Chondrocyte (in vitro differentiated cells): ENCODE data around the gene MAD1L1. TPM values are rescaled to one million over a fixed set of nuclear protein-coding genes. Genes with fewer than 3 reads are reported as not detected.
"Not testable (repeated sequence)": the region's sequence is repeated elsewhere in the genome, so short reads cannot be mapped to it uniquely, and the experiment has no call there.

Experiments
- DNase-seq: peaks from one replicate; pipeline ENCODE4 v3.0.0; 2021; ENCODE audit warnings: mixed read lengths, low spot score
- H3K27ac Mint-ChIP-seq: one replicate; pipeline ENCODE4 v1.8.0; 2021; ENCODE audit warnings: mild to moderate bottlenecking, moderate library complexity, mixed read lengths; ENCODE audit not compliant: unreplicated experiment
- H3K27me3 Mint-ChIP-seq: 2 replicates; pipeline ENCODE4 v1.8.0; 2021; ENCODE audit warnings: low read depth, mixed read lengths
- H3K36me3 Mint-ChIP-seq: 2 replicates; pipeline ENCODE4 v1.8.0; 2021; ENCODE audit warnings: low read depth, mixed read lengths
- H3K4me1 Mint-ChIP-seq: 2 replicates; pipeline ENCODE4 v1.8.0; 2021; ENCODE audit warnings: low read depth, mild to moderate bottlenecking, mixed read lengths
- H3K4me3 Mint-ChIP-seq: one replicate; pipeline ENCODE4 v1.8.0; 2021; ENCODE audit warnings: mild to moderate bottlenecking, moderate library complexity, mixed read lengths; ENCODE audit not compliant: unreplicated experiment
- H3K9me3 Mint-ChIP-seq: 2 replicates; pipeline ENCODE4 v1.8.0; 2021; ENCODE audit warnings: low read depth, mixed read lengths
- total RNA-seq: library from RNA; stranded (reverse); gene quantifications from 3 replicates; pipeline ENCODE4 v1.2.1, GENCODE V29; 2021
- TF ChIP-seq, protein P1 (sequence below): fragments of 200-600 bp; sonication (generic); IDR thresholded peaks from 2 replicates; pipeline ENCODE4 v1.5.0; 2021; ENCODE audit warnings: antibody characterized with exemption, mild to moderate bottlenecking, moderate library complexity

Gene MAD1L1
- total RNA-seq, 1 donor from 2014 or later: 22.7 TPM

DNA sequence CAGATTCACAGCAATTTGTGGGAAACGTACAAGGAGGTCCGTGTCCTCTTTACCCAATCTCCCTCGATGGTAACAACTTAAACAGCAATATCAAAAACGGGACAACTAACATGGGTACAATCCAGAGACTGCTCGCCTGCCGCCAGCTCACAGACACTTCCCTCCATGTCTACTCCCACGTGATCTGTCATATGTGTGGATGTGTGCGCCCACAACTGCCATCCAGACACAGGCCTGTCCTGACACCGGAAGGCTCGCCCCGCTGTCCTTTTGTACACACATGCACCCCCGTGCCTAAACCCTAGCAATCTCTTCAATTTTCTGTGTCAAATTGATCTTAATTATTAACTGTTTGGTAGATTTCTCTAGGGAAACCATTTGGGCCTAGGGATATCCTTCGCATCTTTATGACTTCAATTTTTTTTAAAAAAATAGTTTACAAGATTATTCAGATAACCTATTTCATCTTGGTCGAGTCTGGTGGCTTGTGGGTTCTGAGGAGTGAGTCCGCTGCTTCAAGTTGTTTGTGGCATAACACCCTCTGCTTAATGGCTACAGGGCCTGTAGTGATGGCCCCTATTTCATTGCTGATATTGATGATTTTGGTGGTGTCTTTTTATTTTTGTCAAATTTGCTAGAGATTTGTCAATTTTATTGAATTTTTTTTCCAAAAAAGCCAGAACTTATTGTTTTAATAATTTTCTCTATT is 260.6 kb downstream of the MAD1L1 start:
- Mint-ChIP-seq H3K4me3 (no peak overlapping the region), H3K9me3 (peaks cover 2% of the 10 kb centered on the region), H3K4me1 (no peaks in the 10 kb centered on the region), H3K27me3 (no peaks in the 10 kb centered on the region), H3K36me3 (peaks cover 25% of the 10 kb centered on the region), H3K27ac (no peak overlapping the region)
- DNase-seq: no peak
- TF ChIP-seq, protein P1, sequence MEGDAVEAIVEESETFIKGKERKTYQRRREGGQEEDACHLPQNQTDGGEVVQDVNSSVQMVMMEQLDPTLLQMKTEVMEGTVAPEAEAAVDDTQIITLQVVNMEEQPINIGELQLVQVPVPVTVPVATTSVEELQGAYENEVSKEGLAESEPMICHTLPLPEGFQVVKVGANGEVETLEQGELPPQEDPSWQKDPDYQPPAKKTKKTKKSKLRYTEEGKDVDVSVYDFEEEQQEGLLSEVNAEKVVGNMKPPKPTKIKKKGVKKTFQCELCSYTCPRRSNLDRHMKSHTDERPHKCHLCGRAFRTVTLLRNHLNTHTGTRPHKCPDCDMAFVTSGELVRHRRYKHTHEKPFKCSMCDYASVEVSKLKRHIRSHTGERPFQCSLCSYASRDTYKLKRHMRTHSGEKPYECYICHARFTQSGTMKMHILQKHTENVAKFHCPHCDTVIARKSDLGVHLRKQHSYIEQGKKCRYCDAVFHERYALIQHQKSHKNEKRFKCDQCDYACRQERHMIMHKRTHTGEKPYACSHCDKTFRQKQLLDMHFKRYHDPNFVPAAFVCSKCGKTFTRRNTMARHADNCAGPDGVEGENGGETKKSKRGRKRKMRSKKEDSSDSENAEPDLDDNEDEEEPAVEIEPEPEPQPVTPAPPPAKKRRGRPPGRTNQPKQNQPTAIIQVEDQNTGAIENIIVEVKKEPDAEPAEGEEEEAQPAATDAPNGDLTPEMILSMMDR: no peak

DNA sequence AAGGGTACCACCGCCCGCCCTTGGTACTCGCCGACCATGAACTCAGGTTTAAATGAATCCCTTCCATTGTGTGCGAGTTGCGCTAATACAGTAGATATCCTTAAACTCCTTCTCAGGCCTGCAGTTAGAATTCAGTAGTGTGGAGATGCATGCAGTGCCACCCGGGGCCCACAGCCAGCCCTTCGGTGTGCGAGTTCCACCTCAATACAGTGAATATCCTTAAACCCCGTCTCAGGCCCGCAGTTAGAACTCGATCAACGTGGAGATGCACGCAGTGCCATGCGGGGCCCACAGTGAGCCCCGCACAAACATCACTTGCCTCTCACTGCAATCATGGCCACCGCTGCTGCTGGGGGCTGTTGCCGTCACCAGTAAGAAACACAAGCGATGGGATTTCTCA is 261.9 kb downstream of the MAD1L1 start:
- H3K27ac Mint-ChIP-seq: no peak overlapping the region
- H3K27me3 Mint-ChIP-seq: no peaks in the 10 kb centered on the region
- peaks cover 2% of the 10 kb centered on the region for H3K9me3 Mint-ChIP-seq
- TF ChIP-seq, protein P1: no peak
- H3K4me1 Mint-ChIP-seq: no peaks in the 10 kb centered on the region
- no peak for DNase-seq
- peaks cover 26% of the 10 kb centered on the region for H3K36me3 Mint-ChIP-seq
- no peak overlapping the region for H3K4me3 Mint-ChIP-seq

DNA sequence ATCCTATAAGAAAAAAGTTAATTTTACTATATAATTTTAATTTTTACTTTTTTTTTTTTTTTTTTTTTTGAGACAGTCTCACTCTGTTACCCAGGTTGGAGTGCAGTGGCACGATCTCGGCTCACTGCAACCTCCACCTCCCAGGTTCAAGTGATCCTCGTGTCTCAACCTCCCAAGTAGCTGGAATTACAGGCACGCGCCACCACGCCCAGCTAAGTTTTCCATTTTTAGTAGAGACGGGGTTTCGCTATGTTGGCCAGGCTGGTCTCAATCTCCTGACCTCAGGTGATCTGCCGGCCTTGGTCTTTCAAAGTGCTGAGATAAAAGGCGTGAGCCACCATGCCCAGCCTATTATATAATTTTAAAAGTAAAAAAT is 262.5 kb downstream of the MAD1L1 start:
- not testable (repeated sequence) for H3K4me1 Mint-ChIP-seq, H3K4me3 Mint-ChIP-seq, H3K9me3 Mint-ChIP-seq, H3K27ac Mint-ChIP-seq, DNase-seq, H3K27me3 Mint-ChIP-seq
- peaks cover 25% of the 10 kb centered on the region for H3K36me3 Mint-ChIP-seq

- no peak for DNase-seq
- Mint-ChIP-seq H3K9me3 (peaks cover 2% of the 10 kb centered on the region), H3K27me3 (no peaks in the 10 kb centered on the region), H3K27ac (no peak overlapping the region), H3K4me1 (no peaks in the 10 kb centered on the region), H3K36me3 (peaks cover 25% of the 10 kb centered on the region), H3K4me3 (no peak overlapping the region)
- TF ChIP-seq, protein P1: no peak
These were observed 263.1 kb downstream of the MAD1L1 start for GRCh38 chr7:1969459-1970284.

DNA sequence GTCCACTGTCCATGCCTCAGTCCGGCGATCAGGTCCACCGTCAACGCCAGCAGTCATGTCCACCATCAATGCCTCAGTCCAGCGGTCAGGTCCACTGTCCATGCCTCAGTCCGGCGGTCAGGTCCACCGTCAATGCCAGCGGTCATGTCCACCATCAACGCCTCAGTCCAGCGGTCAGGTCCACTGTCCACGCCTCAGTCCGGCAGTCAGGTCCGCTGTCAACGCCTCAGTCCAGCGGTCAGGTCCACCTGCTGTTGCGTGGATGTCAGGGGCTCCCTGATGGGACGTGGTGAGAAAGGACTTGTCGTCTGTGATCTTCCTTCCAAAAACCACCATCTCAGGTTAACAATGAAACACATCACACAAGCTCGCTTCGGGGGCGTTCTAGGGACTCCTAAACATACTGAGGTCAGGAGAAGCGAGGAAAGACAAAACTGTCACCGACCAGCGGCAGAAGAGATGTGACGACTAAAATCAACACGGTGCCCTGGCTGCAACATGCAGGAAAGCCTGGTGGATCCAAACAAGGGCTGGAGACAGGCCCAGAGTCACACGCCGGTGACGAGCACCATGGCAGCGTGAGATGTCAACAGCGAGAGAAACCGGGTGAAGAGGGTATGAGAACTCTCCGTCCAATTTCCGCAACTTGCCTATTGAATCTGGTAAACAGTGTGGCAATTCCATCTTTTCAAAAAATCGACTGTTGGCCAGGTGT is 264.2 kb downstream of the MAD1L1 start:
- H3K36me3 Mint-ChIP-seq: peaks cover 25% of the 10 kb centered on the region
- H3K9me3 Mint-ChIP-seq: peaks cover 2% of the 10 kb centered on the region
- H3K4me3 Mint-ChIP-seq: no peak overlapping the region
- H3K27ac Mint-ChIP-seq: no peak overlapping the region
- H3K27me3 Mint-ChIP-seq: no peaks in the 10 kb centered on the region
- TF ChIP-seq, protein P1: no peak
- no peak for DNase-seq
- no peaks in the 10 kb centered on the region for H3K4me1 Mint-ChIP-seq
